Mononuclear cell (primary cell): ENCODE data around the gene WWOX. TPM values are rescaled to one million over a fixed set of nuclear protein-coding genes. Genes with fewer than 3 reads are reported as not detected.

Source experiments
- H3K27me3 ChIP-seq: 2 replicates; pipeline ENCODE4 v1.6.0; 2011; ENCODE audit warnings: low read length, control low read depth; ENCODE audit not compliant: insufficient read depth
- H3K4me1 ChIP-seq: 2 replicates; pipeline ENCODE4 v1.5.1; 2011; ENCODE audit warnings: mild to moderate bottlenecking, low read length, control low read depth; ENCODE audit not compliant: insufficient read depth
- H3K4me3 ChIP-seq: 2 replicates; pipeline ENCODE4 v1.5.1; 2011; ENCODE audit warnings: mild to moderate bottlenecking, low read length, moderate library complexity
- H3K9me3 ChIP-seq: 2 replicates; pipeline ENCODE4 v1.5.1; 2011; ENCODE audit warnings: low read depth, mild to moderate bottlenecking, control low read depth, low read length
- total RNA-seq: library from RNA; depleted of rRNA; stranded (reverse); fragments of >200 nt; gene quantifications from one replicate; pipeline ENCODE4 v1.2.3, GENCODE V29; 2012

WWOX gene
- total RNA-seq, 1 donor, result 22.7 TPM

GRCh38 chr16:78745108-78746019 lies 645.9 kb downstream of the WWOX start:
- H3K27me3 ChIP-seq, result no peaks in the 10 kb centered on the region
- H3K4me3 ChIP-seq, result no peak overlapping the region
- H3K4me1 ChIP-seq, result peaks cover 29% of the 10 kb centered on the region
- no peaks in the 10 kb centered on the region for H3K9me3 ChIP-seq

GRCh38 chr16:78746718-78747117 lies 647.3 kb downstream of the WWOX start:
- peaks cover 33% of the 10 kb centered on the region for H3K4me1 ChIP-seq
- H3K9me3 ChIP-seq, result no peaks in the 10 kb centered on the region
- no peak overlapping the region for H3K4me3 ChIP-seq
- no peaks in the 10 kb centered on the region for H3K27me3 ChIP-seq

GRCh38 chr16:78748220-78748929 lies 648.9 kb downstream of the WWOX start:
- Histone ChIP-seq H3K9me3 (no peaks in the 10 kb centered on the region), H3K27me3 (no peaks in the 10 kb centered on the region), H3K4me3 (no peak overlapping the region), H3K4me1 (peaks cover 18% of the 10 kb centered on the region)

GRCh38 chr16:78749745-78750268 lies 650.4 kb downstream of the WWOX start:
- H3K4me1 ChIP-seq, result peaks cover 18% of the 10 kb centered on the region
- no peaks in the 10 kb centered on the region for H3K27me3 ChIP-seq
- H3K9me3 ChIP-seq, result no peaks in the 10 kb centered on the region
- no peak overlapping the region for H3K4me3 ChIP-seq

GRCh38 chr16:78750611-78751010 lies 651.2 kb downstream of the WWOX start:
- no peaks in the 10 kb centered on the region for H3K9me3 ChIP-seq
- no peak overlapping the region for H3K4me3 ChIP-seq
- H3K27me3 ChIP-seq, result no peaks in the 10 kb centered on the region
- peaks cover 18% of the 10 kb centered on the region for H3K4me1 ChIP-seq

GRCh38 chr16:78751601-78752000 lies 652.1 kb downstream of the WWOX start:
- Histone ChIP-seq H3K4me3 (no peak overlapping the region), H3K9me3 (no peaks in the 10 kb centered on the region), H3K4me1 (peaks cover 18% of the 10 kb centered on the region), H3K27me3 (no peaks in the 10 kb centered on the region)

GRCh38 chr16:78754713-78755112 lies 655.3 kb downstream of the WWOX start:
- Histone ChIP-seq H3K4me1 (peaks cover 12% of the 10 kb centered on the region), H3K27me3 (no peaks in the 10 kb centered on the region), H3K4me3 (no peak overlapping the region), H3K9me3 (no peaks in the 10 kb centered on the region)

- Histone ChIP-seq H3K27me3 (no peaks in the 10 kb centered on the region), H3K9me3 (no peaks in the 10 kb centered on the region), H3K4me1 (peaks cover 3% of the 10 kb centered on the region), H3K4me3 (no peak overlapping the region)
These were observed 656.6 kb downstream of the WWOX start for GRCh38 chr16:78755751-78756661.

GRCh38 chr16:78759596-78759995 lies 660.1 kb downstream of the WWOX start:
- no peak overlapping the region for H3K4me3 ChIP-seq
- H3K4me1 ChIP-seq, result peaks cover 14% of the 10 kb centered on the region
- no peaks in the 10 kb centered on the region for H3K27me3 ChIP-seq
- no peaks in the 10 kb centered on the region for H3K9me3 ChIP-seq

GRCh38 chr16:78760611-78761010 lies 661.2 kb downstream of the WWOX start:
- Histone ChIP-seq H3K9me3 (no peaks in the 10 kb centered on the region), H3K4me3 (no peak overlapping the region), H3K4me1 (peaks cover 14% of the 10 kb centered on the region), H3K27me3 (no peaks in the 10 kb centered on the region)

- Histone ChIP-seq H3K4me3 (no peak overlapping the region), H3K4me1 (peaks cover 14% of the 10 kb centered on the region), H3K27me3 (no peaks in the 10 kb centered on the region), H3K9me3 (no peaks in the 10 kb centered on the region)
These were observed 662.0 kb downstream of the WWOX start for GRCh38 chr16:78761427-78761826.

GRCh38 chr16:78762222-78762621 lies 662.8 kb downstream of the WWOX start:
- Histone ChIP-seq H3K4me3 (no peak overlapping the region), H3K9me3 (no peaks in the 10 kb centered on the region), H3K4me1 (peaks cover 14% of the 10 kb centered on the region), H3K27me3 (no peaks in the 10 kb centered on the region)

- no peak overlapping the region for H3K4me3 ChIP-seq
- H3K9me3 ChIP-seq, result no peaks in the 10 kb centered on the region
- peaks cover 14% of the 10 kb centered on the region for H3K4me1 ChIP-seq
- H3K27me3 ChIP-seq, result no peaks in the 10 kb centered on the region
These were observed 664.5 kb downstream of the WWOX start for GRCh38 chr16:78763821-78764440.

GRCh38 chr16:78764478-78764877 lies 665.0 kb downstream of the WWOX start:
- Histone ChIP-seq H3K4me1 (peaks cover 14% of the 10 kb centered on the region), H3K9me3 (no peaks in the 10 kb centered on the region), H3K27me3 (no peaks in the 10 kb centered on the region), H3K4me3 (no peak overlapping the region)
